HEK293 (cell line): Measurements from ENCODE around the gene SRBD1.
A peak's percentile ranks its signal among the peaks of the same experiment; 100 is the strongest.

Source experiments
- CTCF ChIA-PET: fragments of 350-600 bp; formaldehyde crosslinking; extraction: SDS; loops from one replicate; lab custom pipeline; 2021; ENCODE audit warnings: antibody characterized with exemption; lab: Yijun Ruan, JAX
- POLR2A ChIA-PET: fragments of 300-600 bp; formaldehyde crosslinking; extraction: SDS; loops from one replicate; lab custom pipeline; 2020; ENCODE audit warnings: antibody characterized with exemption, inconsistent platforms; lab: Yijun Ruan, JAX
- H3K27ac ChIP-seq: fragments of 200-500 bp; sonication (Bioruptor generic); 2 replicates; pipeline ENCODE4 v1.5.1; 2014; ENCODE audit warnings: low read depth, low read length, control low read depth, inconsistent platforms; ENCODE audit errors: extremely low read depth
- H3K36me3 ChIP-seq, 2 experiments: fragments of 200-500 bp in 1 of 2; sonication (Bioruptor generic) in 1 of 2; 1 replicate in 1 of 2; 2 replicates in 1 of 2; pipeline ENCODE4 v1.5.1; 2014 to 2017; ENCODE audit warnings: inconsistent platforms in 2 of 2, low read length in 2 of 2; ENCODE audit not compliant: control insufficient read depth in 2 of 2, insufficient read depth in 1 of 2
- H3K4me1 ChIP-seq: fragments of 200-500 bp; sonication (Bioruptor generic); 2 replicates; pipeline ENCODE4 v1.5.1; 2014; ENCODE audit warnings: mild to moderate bottlenecking, low read length, inconsistent platforms; ENCODE audit not compliant: control insufficient read depth, insufficient read depth
- H3K4me3 ChIP-seq: 2 replicates; pipeline ENCODE4 v1.5.1; 2011; ENCODE audit warnings: low read depth, mild to moderate bottlenecking, control low read depth, low read length, moderate library complexity
- H3K9me3 ChIP-seq: fragments of 200-500 bp; sonication (Bioruptor generic); 2 replicates; pipeline ENCODE4 v1.5.1; 2014; ENCODE audit warnings: low read depth, low read length, inconsistent platforms; ENCODE audit not compliant: control insufficient read depth, insufficient read depth
- GLIS1 ChIP-seq: fragments of 450-650 bp; formaldehyde crosslinking; IDR thresholded peaks from 2 replicates; pipeline ENCODE4 v1.5.1; 2016; ENCODE audit warnings: missing biosample characterization, missing genetic modification characterization
- HOXC10 ChIP-seq: sonication (generic); formaldehyde crosslinking; IDR thresholded peaks from 2 replicates; pipeline ENCODE4 v1.8.1; 2023; ENCODE audit warnings: mild to moderate bottlenecking, missing genetic modification reagents
- KLF10 ChIP-seq: fragments of 450-650 bp; IDR thresholded peaks from 2 replicates; pipeline ENCODE4 v1.5.1; 2018; ENCODE audit warnings: missing biosample characterization, mild to moderate bottlenecking, missing genetic modification characterization
- OVOL3 ChIP-seq: fragments of 450-650 bp; formaldehyde crosslinking; IDR thresholded peaks from 2 replicates; pipeline ENCODE4 v1.5.1; 2016; ENCODE audit warnings: missing biosample characterization, missing genetic modification characterization
- SCRT1 ChIP-seq: fragments of 450-650 bp; formaldehyde crosslinking; IDR thresholded peaks from 2 replicates; pipeline ENCODE4 v1.5.1; 2016; ENCODE audit warnings: missing biosample characterization, missing genetic modification characterization, borderline replicate concordance
- SP2 ChIP-seq: fragments of 450-650 bp; formaldehyde crosslinking; IDR thresholded peaks from 2 replicates; pipeline ENCODE4 v1.5.1; 2016; ENCODE audit warnings: missing biosample characterization, missing genetic modification characterization
- SP3 ChIP-seq: fragments of 450-650 bp; formaldehyde crosslinking; IDR thresholded peaks from 2 replicates; pipeline ENCODE4 v1.5.1; 2016; ENCODE audit warnings: missing biosample characterization, missing genetic modification characterization
- YY1 ChIP-seq: fragments of 450-650 bp; formaldehyde crosslinking; IDR thresholded peaks from 2 replicates; pipeline ENCODE4 v1.5.1; 2018; ENCODE audit warnings: missing biosample characterization, missing genetic modification characterization
- YY2 ChIP-seq: fragments of 450-650 bp; formaldehyde crosslinking; IDR thresholded peaks from 2 replicates; pipeline ENCODE4 v1.5.1; 2016; ENCODE audit warnings: missing biosample characterization, missing genetic modification characterization
- ZBTB48 ChIP-seq: fragments of 450-650 bp; formaldehyde crosslinking; IDR thresholded peaks from 2 replicates; pipeline ENCODE4 v1.5.1; 2016; ENCODE audit warnings: missing biosample characterization, missing genetic modification characterization
- ZIC2 ChIP-seq: fragments of 450-650 bp; formaldehyde crosslinking; IDR thresholded peaks from 2 replicates; pipeline ENCODE4 v1.5.1; 2016; ENCODE audit warnings: missing biosample characterization, missing genetic modification characterization
- ZNF112 ChIP-seq: fragments of 450-650 bp; formaldehyde crosslinking; IDR thresholded peaks from 2 replicates; pipeline ENCODE4 v1.5.0; 2017; ENCODE audit warnings: missing biosample characterization, missing genetic modification characterization
- ZNF121 ChIP-seq: fragments of 450-650 bp; formaldehyde crosslinking; IDR thresholded peaks from 2 replicates; pipeline ENCODE4 v1.5.1; 2016; ENCODE audit warnings: missing biosample characterization, missing genetic modification characterization
- ZNF19 ChIP-seq: fragments of 450-650 bp; formaldehyde crosslinking; IDR thresholded peaks from 2 replicates; pipeline ENCODE4; 2016; ENCODE audit warnings: missing biosample characterization, missing genetic modification characterization, low read depth
- ZNF214 ChIP-seq: fragments of 450-650 bp; formaldehyde crosslinking; IDR thresholded peaks from 2 replicates; pipeline ENCODE4 v1.5.1; 2017; ENCODE audit warnings: missing biosample characterization, mild to moderate bottlenecking, missing genetic modification characterization, borderline replicate concordance
- ZNF24 ChIP-seq: fragments of 450-650 bp; formaldehyde crosslinking; IDR thresholded peaks from 2 replicates; pipeline ENCODE4 v1.5.1; 2016; ENCODE audit warnings: missing biosample characterization, missing genetic modification characterization
- ZNF341 ChIP-seq: fragments of 450-650 bp; formaldehyde crosslinking; IDR thresholded peaks from 2 replicates; pipeline ENCODE4; 2016; ENCODE audit warnings: low read depth, missing biosample characterization, missing genetic modification characterization
- ZNF423 ChIP-seq: fragments of 450-650 bp; formaldehyde crosslinking; IDR thresholded peaks from 2 replicates; pipeline ENCODE4 v1.5.1; 2016; ENCODE audit warnings: missing biosample characterization, missing genetic modification characterization
- ZNF433 ChIP-seq: fragments of 450-650 bp; formaldehyde crosslinking; IDR thresholded peaks from 2 replicates; pipeline ENCODE4 v1.5.1; 2016; ENCODE audit warnings: missing biosample characterization, missing genetic modification characterization, low read depth
- ZNF530 ChIP-seq: fragments of 450-650 bp; formaldehyde crosslinking; IDR thresholded peaks from 2 replicates; pipeline ENCODE4 v1.5.1; 2016; ENCODE audit warnings: low read depth, missing biosample characterization, missing genetic modification characterization
- ZNF664 ChIP-seq: fragments of 450-650 bp; formaldehyde crosslinking; IDR thresholded peaks from 2 replicates; pipeline ENCODE4 v1.5.1; 2016; ENCODE audit warnings: missing biosample characterization, missing genetic modification characterization
- ZNF670 ChIP-seq: fragments of 450-650 bp; formaldehyde crosslinking; IDR thresholded peaks from 2 replicates; pipeline ENCODE4 v1.5.1; 2016; ENCODE audit warnings: missing biosample characterization, missing genetic modification characterization, low read depth
- ZNF785 ChIP-seq: fragments of 450-650 bp; formaldehyde crosslinking; IDR thresholded peaks from 2 replicates; pipeline ENCODE4 v1.5.1; 2016; ENCODE audit warnings: missing biosample characterization, missing genetic modification characterization
- TF ChIP-seq, protein P1 (sequence below): fragments of 450-650 bp; formaldehyde crosslinking; IDR thresholded peaks from 2 replicates; pipeline ENCODE4 v1.5.1; 2016; ENCODE audit warnings: missing biosample characterization, missing genetic modification characterization
- TF ChIP-seq, protein P2 (sequence below): fragments of 450-650 bp; formaldehyde crosslinking; IDR thresholded peaks from 2 replicates; pipeline ENCODE4; 2016; ENCODE audit warnings: missing biosample characterization, missing genetic modification characterization
- TF ChIP-seq, protein P3 (sequence below): fragments of 450-650 bp; formaldehyde crosslinking; IDR thresholded peaks from 2 replicates; pipeline ENCODE4 v1.5.1; 2017; ENCODE audit warnings: missing biosample characterization, mild to moderate bottlenecking, missing genetic modification characterization, moderate library complexity

SRBD1 gene

DNA sequence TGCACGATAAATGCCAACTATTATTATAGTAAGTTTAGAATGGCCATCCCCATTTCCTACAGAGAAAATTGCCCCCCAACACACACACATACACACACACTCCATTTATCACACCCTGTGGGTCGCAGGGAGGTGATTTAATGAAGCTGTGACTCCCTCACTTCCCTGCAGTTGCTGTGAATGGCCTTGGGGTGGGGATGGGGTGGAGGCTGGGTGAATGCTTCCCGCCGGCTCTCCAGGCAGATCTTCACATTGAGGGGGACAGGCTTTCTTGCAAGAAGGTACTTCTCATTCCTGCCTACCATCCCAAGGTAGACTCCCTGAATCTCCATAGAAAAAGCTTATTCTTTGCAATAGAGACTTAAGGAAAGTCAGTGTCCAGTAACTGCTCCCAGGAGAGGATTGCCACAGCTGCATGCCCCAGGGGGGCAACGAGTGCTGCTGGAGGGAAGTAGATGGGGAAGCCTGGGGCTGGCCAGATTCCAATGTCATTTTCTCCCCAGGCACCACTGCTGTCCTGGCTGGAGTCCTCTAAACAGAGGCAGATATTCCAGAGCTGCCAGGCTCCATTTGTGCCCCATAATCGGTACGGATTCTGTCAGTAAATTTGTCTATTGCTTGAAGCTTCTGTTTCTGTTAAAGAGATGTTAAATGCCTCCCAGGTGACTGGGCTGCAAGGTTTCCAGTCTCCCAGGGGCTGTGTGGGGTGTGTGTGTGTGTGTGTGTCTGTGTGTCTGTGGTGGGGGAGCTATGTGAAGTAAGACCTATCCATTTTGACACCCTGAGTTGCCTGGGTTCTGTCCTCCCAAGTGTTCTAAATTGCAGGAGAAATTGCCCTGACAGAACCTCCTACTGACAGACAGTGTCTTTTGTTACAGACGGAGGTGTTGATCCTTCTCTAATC lies 265.5 kb downstream of the SRBD1 start (continued):
- TF ChIP-seq GLIS1 (tag by site-specific recombination) (peak; percentile 75), ZIC2 (tag by site-specific recombination) (peak; percentile 86), ZNF423 (tag by site-specific recombination) (peak; percentile 62; the same call in 1 of the 2 replicates), KLF10 (tag by site-specific recombination) (no peak), ZNF19 (tag by site-specific recombination) (no peak)
- TF ChIP-seq, protein P1, sequence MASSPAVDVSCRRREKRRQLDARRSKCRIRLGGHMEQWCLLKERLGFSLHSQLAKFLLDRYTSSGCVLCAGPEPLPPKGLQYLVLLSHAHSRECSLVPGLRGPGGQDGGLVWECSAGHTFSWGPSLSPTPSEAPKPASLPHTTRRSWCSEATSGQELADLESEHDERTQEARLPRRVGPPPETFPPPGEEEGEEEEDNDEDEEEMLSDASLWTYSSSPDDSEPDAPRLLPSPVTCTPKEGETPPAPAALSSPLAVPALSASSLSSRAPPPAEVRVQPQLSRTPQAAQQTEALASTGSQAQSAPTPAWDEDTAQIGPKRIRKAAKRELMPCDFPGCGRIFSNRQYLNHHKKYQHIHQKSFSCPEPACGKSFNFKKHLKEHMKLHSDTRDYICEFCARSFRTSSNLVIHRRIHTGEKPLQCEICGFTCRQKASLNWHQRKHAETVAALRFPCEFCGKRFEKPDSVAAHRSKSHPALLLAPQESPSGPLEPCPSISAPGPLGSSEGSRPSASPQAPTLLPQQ (tag by site-specific recombination): no peak

DNA sequence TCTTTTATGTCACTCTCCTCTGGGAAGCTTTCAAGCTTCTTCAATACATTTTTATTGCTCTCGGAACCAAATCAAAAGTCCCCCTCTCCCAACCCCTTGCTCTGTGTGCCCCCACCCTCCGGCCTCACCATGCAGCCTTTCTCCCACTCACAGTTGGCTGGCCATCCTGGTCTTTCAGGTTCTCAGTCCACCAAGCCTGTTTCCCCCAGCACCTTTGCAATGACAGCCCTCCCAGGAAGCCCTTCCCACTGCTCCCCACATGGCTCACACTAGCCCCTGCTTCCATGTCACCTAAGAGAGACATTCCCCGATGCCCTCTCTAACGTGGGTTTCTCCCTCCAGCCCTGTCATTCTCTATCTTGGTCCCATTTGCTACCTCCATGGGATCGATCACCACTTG lies 266.6 kb downstream of the SRBD1 start:
- CTCF ChIA-PET: interaction anchor here (1.9 kb wide), 1 partner anchor 150 kb away, joined by 5 read pairs; no protein-coding TSS in a partner anchor
- Histone ChIP-seq H3K4me3 (no peak overlapping the region), H3K4me1 (no peaks in the 10 kb centered on the region), H3K36me3 (no peaks in the 10 kb centered on the region), H3K9me3 (no peaks in the 10 kb centered on the region), H3K27ac (no peak overlapping the region)
- POLR2A ChIA-PET: no interaction called here
- TF ChIP-seq ZNF785 (tag by site-specific recombination) (no peak), ZNF664 (no peak), ZNF121 (no peak), ZNF112 (tag by site-specific recombination) (no peak), ZNF24 (no peak), ZNF341 (tag by site-specific recombination) (no peak), YY2 (tag by site-specific recombination) (no peak), SP2 (tag by site-specific recombination) (no peak), YY1 (tag by site-specific recombination) (no peak), ZBTB48 (tag by site-specific recombination) (no peak), SP3 (tag by site-specific recombination) (no peak), ZNF530 (tag by site-specific recombination) (no peak), ZNF433 (tag by site-specific recombination) (no peak), SCRT1 (tag by site-specific recombination) (no peak), ZNF214 (tag by site-specific recombination) (no peak), ZNF670 (tag by site-specific recombination) (no peak), HOXC10 (CRISPR knock-in tag) (no peak), OVOL3 (tag by site-specific recombination) (no peak)
- TF ChIP-seq, protein P2, sequence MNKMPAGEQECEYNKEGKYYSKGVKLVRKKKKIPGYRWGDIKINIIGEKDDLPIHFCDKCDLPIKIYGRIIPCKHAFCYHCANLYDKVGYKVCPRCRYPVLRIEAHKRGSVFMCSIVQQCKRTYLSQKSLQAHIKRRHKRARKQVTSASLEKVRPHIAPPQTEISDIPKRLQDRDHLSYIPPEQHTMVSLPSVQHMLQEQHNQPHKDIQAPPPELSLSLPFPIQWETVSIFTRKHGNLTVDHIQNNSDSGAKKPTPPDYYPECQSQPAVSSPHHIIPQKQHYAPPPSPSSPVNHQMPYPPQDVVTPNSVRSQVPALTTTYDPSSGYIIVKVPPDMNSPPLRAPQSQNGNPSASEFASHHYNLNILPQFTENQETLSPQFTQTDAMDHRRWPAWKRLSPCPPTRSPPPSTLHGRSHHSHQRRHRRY (tag by site-specific recombination): no peak
- TF ChIP-seq, protein P3, sequence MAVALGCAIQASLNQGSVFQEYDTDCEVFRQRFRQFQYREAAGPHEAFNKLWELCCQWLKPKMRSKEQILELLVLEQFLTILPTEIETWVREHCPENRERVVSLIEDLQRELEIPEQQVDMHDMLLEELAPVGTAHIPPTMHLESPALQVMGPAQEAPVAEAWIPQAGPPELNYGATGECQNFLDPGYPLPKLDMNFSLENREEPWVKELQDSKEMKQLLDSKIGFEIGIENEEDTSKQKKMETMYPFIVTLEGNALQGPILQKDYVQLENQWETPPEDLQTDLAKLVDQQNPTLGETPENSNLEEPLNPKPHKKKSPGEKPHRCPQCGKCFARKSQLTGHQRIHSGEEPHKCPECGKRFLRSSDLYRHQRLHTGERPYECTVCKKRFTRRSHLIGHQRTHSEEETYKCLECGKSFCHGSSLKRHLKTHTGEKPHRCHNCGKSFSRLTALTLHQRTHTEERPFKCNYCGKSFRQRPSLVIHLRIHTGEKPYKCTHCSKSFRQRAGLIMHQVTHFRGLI (tag by site-specific recombination): no peak
